ENCODE results near the gene CHST5. TPM values are rescaled to one million over a fixed set of nuclear protein-coding genes. Genes with fewer than 3 reads are reported as not detected.

CHST5 gene
- polyA plus RNA-seq, 1 donor (not counting 4 experiments of a cell fraction or from before 2014, with no cell fraction given), result 0.12 TPM

DNA sequence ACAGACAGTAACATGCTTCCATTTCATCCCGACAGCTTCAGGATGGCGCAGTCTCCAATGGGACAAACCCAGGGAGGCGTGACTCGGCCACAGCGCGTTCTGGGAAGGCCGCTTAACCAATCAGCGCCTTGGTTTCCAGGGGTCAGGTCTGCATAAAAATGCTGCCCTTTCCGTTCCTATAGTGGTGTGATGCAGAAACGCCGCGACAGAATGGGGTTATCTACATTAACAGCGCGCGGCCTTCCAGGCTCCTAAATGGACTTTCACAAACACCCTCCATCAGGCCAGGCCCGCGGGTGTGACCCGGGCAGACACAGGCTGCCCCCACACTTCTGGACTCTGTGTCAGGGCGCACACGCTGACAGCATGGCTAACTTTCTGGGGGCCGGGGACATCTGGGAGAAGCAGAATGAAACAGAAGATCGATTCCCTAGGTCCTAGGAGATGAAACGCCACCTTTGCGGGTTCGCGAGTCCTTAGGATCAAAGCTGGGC, 19.4 kb upstream of the CHST5 start:
- Histone ChIP-seq H3K36me3 (ENCODE audit: control insufficient read depth in 2 of 2, extremely low read depth in 1 of 2, insufficient read depth in 2 of 2, low read length in 2 of 2) (no peaks in the 10 kb centered on the region), H3K9me3 (ENCODE audit: control insufficient read depth, low read depth, low read length) (no peaks in the 10 kb centered on the region), H3K27me3 (ENCODE audit: control insufficient read depth, extremely low read depth, insufficient read depth, low read length) (no peaks in the 10 kb centered on the region), H4K20me1 (ENCODE audit: control insufficient read depth, extremely low read depth, insufficient read depth, low read length) (no peaks in the 10 kb centered on the region), H3K79me2 (ENCODE audit: control insufficient read depth, insufficient read depth, low read length) (no peaks in the 10 kb centered on the region), H3K4me1 (ENCODE audit: control insufficient read depth, extremely low read depth, insufficient read depth, low read length) (peaks cover 17% of the 10 kb centered on the region), H3K4me3 (ENCODE audit: control insufficient read depth in 2 of 3, extremely low read depth in 1 of 3, insufficient read depth in 2 of 3, low read depth in 1 of 3, low read length in 3 of 3) (peak overlapping the region; percentile 54 to 87 (median 82)), H3K9ac (ENCODE audit: control insufficient read depth, extremely low read depth, insufficient read depth, low read length) (peak overlapping the region; percentile 78), H2AFZ (ENCODE audit: control insufficient read depth, low read length) (peak overlapping the region; percentile 94), H3K4me2 (ENCODE audit: control insufficient read depth, extremely low read depth, insufficient read depth, low read depth, low read length) (peak overlapping the region; percentile 96), H3K27ac (ENCODE audit: control insufficient read depth, insufficient read depth, low read length) (peak overlapping the region; percentile 70), H3K9me1 (ENCODE audit: control insufficient read depth, extremely low read depth, insufficient read depth, low read length) (no peaks in the 10 kb centered on the region)
- dilution Hi-C loops (cut with MboI; ENCODE audit: extremely low pct_ligation_motif_present, low sequenced_read_pairs), result no loop called here
- TF ChIP-seq, protein P1, sequence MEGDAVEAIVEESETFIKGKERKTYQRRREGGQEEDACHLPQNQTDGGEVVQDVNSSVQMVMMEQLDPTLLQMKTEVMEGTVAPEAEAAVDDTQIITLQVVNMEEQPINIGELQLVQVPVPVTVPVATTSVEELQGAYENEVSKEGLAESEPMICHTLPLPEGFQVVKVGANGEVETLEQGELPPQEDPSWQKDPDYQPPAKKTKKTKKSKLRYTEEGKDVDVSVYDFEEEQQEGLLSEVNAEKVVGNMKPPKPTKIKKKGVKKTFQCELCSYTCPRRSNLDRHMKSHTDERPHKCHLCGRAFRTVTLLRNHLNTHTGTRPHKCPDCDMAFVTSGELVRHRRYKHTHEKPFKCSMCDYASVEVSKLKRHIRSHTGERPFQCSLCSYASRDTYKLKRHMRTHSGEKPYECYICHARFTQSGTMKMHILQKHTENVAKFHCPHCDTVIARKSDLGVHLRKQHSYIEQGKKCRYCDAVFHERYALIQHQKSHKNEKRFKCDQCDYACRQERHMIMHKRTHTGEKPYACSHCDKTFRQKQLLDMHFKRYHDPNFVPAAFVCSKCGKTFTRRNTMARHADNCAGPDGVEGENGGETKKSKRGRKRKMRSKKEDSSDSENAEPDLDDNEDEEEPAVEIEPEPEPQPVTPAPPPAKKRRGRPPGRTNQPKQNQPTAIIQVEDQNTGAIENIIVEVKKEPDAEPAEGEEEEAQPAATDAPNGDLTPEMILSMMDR (optimal IDR thresholded peaks at IDR 0.05 in 1 of 3, IDR thresholded peaks at IDR 0.05 in 1 of 3, conservative IDR thresholded peaks at IDR 0.05 in 1 of 3; ENCODE audit: extremely low read depth in 1 of 3, insufficient read depth in 2 of 3, low read length in 3 of 3), result peak in 1 of 3 experiments; percentile 0
- no peak for TF ChIP-seq EZH2 (IDR thresholded peaks at IDR 0.05; ENCODE audit: low read length)
- DNase-seq (ENCODE audit: low read depth, low spot score) (no peak), FAIRE-seq (no peak)

- Histone ChIP-seq H3K9me3 (ENCODE audit: control insufficient read depth, low read depth, low read length) (no peaks in the 10 kb centered on the region), H3K4me2 (ENCODE audit: control insufficient read depth, extremely low read depth, insufficient read depth, low read depth, low read length) (no peak overlapping the region), H4K20me1 (ENCODE audit: control insufficient read depth, extremely low read depth, insufficient read depth, low read length) (no peaks in the 10 kb centered on the region), H3K36me3 (ENCODE audit: control insufficient read depth in 2 of 2, extremely low read depth in 1 of 2, insufficient read depth in 2 of 2, low read length in 2 of 2) (no peaks in the 10 kb centered on the region), H3K9ac (ENCODE audit: control insufficient read depth, extremely low read depth, insufficient read depth, low read length) (no peak overlapping the region), H3K27me3 (ENCODE audit: control insufficient read depth, extremely low read depth, insufficient read depth, low read length) (no peaks in the 10 kb centered on the region), H3K79me2 (ENCODE audit: control insufficient read depth, insufficient read depth, low read length) (no peaks in the 10 kb centered on the region), H3K27ac (ENCODE audit: control insufficient read depth, insufficient read depth, low read length) (no peak overlapping the region), H3K4me3 (ENCODE audit: control insufficient read depth in 2 of 3, extremely low read depth in 1 of 3, insufficient read depth in 2 of 3, low read depth in 1 of 3, low read length in 3 of 3) (no peak overlapping the region), H3K4me1 (ENCODE audit: control insufficient read depth, extremely low read depth, insufficient read depth, low read length) (peaks cover 8% of the 10 kb centered on the region), H2AFZ (ENCODE audit: control insufficient read depth, low read length) (no peak overlapping the region), H3K9me1 (ENCODE audit: control insufficient read depth, extremely low read depth, insufficient read depth, low read length) (no peaks in the 10 kb centered on the region)
- DNase-seq (ENCODE audit: low read depth, low spot score) (no peak), FAIRE-seq (no peak)
- TF ChIP-seq EZH2 (IDR thresholded peaks at IDR 0.05; ENCODE audit: low read length), result no peak
- TF ChIP-seq, protein P1 (optimal IDR thresholded peaks at IDR 0.05 in 1 of 3, IDR thresholded peaks at IDR 0.05 in 1 of 3, conservative IDR thresholded peaks at IDR 0.05 in 1 of 3; ENCODE audit: extremely low read depth in 1 of 3, insufficient read depth in 2 of 3, low read length in 3 of 3), result no peak
- dilution Hi-C loops (cut with MboI; ENCODE audit: extremely low pct_ligation_motif_present, low sequenced_read_pairs), result no loop called here
Observed at GRCh38 chr16:75552951-75553350, 17.0 kb upstream of the CHST5 start.
